HepG2 (cell line): ENCODE results near the gene TADA2A.

ENCODE experiments used
- AFF4 ChIP-seq: sonication (generic); formaldehyde crosslinking; IDR thresholded peaks from 2 replicates; pipeline ENCODE4 v1.4.0; 2020; ENCODE audit warnings: missing genetic modification reagents
- ZSCAN22 ChIP-seq: sonication (generic); formaldehyde crosslinking; IDR thresholded peaks from 2 replicates; pipeline ENCODE4 v1.4.0; 2020; ENCODE audit warnings: mild to moderate bottlenecking, missing genetic modification reagents

GRCh38 chr17:37513711-37514110 lies 107.0 kb downstream of the TADA2A start:
- TF ChIP-seq AFF4 (no peak), ZSCAN22 (CRISPR knock-in tag) (no peak)
